Effector memory CD4-positive, alpha-beta T cell (primary cell): Measurements from ENCODE around the gene LACTB.

Experiments
- DNase-seq, 3 donors: peaks; one replicate each; pipeline ENCODE4 v3.0.0-alpha.2; 2020
- H3K27ac ChIP-seq: 2 replicates; pipeline ENCODE4 v1.7.0; 2013; ENCODE audit warnings: mild to moderate bottlenecking, low read length, moderate library complexity; ENCODE audit not compliant: insufficient read depth, poor library complexity, severe bottlenecking
- H3K27me3 ChIP-seq: replicated peaks from 2 replicates; pipeline ENCODE4 v1.7.0; 2013; ENCODE audit warnings: mild to moderate bottlenecking, low read length; ENCODE audit not compliant: insufficient read depth, control insufficient read depth, poor library complexity, severe bottlenecking
- H3K36me3 ChIP-seq: 2 replicates; pipeline ENCODE4 v1.7.0; 2013; ENCODE audit warnings: mild to moderate bottlenecking, low read length, moderate library complexity; ENCODE audit not compliant: control insufficient read depth, insufficient read depth
- H3K4me1 ChIP-seq: 2 replicates; pipeline ENCODE4 v1.7.0; 2013; ENCODE audit warnings: low read length, mild to moderate bottlenecking; ENCODE audit not compliant: control insufficient read depth, insufficient read depth, poor library complexity, severe bottlenecking
- H3K4me3 ChIP-seq: 2 replicates; pipeline ENCODE4 v1.7.0; 2013; ENCODE audit warnings: low read length, low read depth, mild to moderate bottlenecking; ENCODE audit not compliant: insufficient read depth, poor library complexity, severe bottlenecking
- H3K9me3 ChIP-seq: 2 replicates; pipeline ENCODE4 v1.7.0; 2013; ENCODE audit warnings: mild to moderate bottlenecking, low read length, moderate library complexity; ENCODE audit not compliant: control insufficient read depth

Gene LACTB

DNA sequence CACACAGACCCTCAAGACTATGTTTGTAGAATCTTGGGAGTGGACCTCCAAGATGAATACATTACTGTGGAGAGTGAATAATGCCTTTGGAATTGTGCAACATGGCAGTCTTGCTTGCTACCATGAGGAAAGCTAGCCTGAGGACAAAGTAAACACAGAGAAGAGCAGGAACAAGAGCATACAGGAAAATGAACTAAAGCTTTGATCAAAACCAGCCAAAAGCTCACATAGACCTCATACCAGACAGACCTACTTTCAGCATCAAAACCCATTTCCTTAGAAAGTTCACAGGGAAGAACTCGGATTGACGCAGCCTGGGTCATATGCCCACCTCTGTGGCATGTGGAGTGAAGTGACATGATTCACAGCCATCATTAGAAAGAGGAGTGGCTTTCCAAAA is 64.4 kb downstream of the LACTB start:
- Histone ChIP-seq H3K36me3 (no peaks in the 10 kb centered on the region), H3K27ac (no peak overlapping the region), H3K9me3 (no peaks in the 10 kb centered on the region), H3K27me3 (no peaks in the 10 kb centered on the region), H3K4me3 (no peak overlapping the region), H3K4me1 (peaks cover 7% of the 10 kb centered on the region)
- no peak for DNase-seq

- no peak for DNase-seq
- H3K9me3 ChIP-seq, result no peaks in the 10 kb centered on the region
- H3K36me3 ChIP-seq, result no peaks in the 10 kb centered on the region
- no peaks in the 10 kb centered on the region for H3K27me3 ChIP-seq
- H3K27ac ChIP-seq, result no peak overlapping the region
- H3K4me3 ChIP-seq, result no peak overlapping the region
- H3K4me1 ChIP-seq, result peaks cover 19% of the 10 kb centered on the region
Observed at GRCh38 chr15:63187589-63188226, 66.0 kb downstream of the LACTB start.

- DNase-seq, result no peak
- H3K4me3 ChIP-seq, result peak overlapping the region; percentile 99
- no peaks in the 10 kb centered on the region for H3K36me3 ChIP-seq
- H3K4me1 ChIP-seq, result peaks cover 26% of the 10 kb centered on the region
- peak overlapping the region; percentile 94 for H3K27ac ChIP-seq
- no peaks in the 10 kb centered on the region for H3K9me3 ChIP-seq
- no peaks in the 10 kb centered on the region for H3K27me3 ChIP-seq
Observed at GRCh38 chr15:63188247-63188925, 66.7 kb downstream of the LACTB start.

- peak within 1 kb of the TSS; percentile 99 for H3K4me3 ChIP-seq
- no peaks in the 10 kb centered on the region for H3K27me3 ChIP-seq
- H3K9me3 ChIP-seq, result no peaks in the 10 kb centered on the region
- no peaks in the 10 kb centered on the region for H3K36me3 ChIP-seq
- H3K27ac ChIP-seq, result peak within 1 kb of the TSS; percentile 94
- peak; percentile 94 to 97 (median 96) for DNase-seq
- peaks cover 32% of the 10 kb centered on the region for H3K4me1 ChIP-seq
Observed at GRCh38 chr15:63188926-63189871, 67.5 kb downstream of the LACTB start, which contains the start of gene RAB8B. Gene RAB8B, plus strand, starts transcription at chr15:63189606. Its CDS starts 19 bp downstream, at chr15:63189625.

DNA sequence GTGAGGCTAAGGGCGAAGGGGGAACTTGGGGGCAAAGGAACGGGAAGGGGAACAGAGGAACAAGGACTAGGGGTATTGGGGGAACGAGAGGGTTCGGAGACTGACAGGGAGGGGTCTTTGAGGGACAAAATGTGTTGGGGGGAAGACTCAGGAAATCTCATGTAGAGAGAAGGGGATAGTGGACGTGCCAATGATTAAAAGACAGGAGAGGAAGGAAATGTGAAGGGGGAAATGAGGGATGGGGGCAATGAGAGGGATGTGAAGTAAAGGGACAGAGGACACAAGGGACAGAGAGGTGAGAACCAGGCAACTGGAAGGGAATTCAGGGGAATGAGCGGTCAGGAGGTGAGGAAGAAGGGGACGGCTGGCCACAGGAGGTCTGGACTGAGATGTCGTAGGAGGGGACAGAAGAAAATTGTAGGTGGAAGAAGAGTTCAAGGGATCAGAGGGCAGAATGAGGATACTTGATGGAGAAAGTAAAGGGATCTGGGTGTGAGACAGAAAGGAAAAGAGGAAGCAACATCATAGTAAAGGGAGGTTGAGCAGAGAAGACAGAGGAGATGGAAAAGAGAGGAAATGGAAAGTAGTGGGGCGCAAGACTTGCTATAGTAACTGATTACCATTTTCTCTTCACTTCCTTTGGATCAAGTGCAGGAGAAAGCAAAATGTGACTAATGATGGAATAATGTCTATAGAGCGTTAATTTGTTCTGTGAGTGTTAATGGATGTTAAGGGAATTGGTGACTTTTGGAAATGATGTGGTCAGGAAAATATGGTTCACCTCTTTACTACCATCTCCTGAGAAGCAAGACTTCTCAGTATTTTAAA is 68.5 kb downstream of the LACTB start:
- no peaks in the 10 kb centered on the region for H3K36me3 ChIP-seq
- peak overlapping the region; percentile 99 for H3K4me3 ChIP-seq
- H3K27me3 ChIP-seq, result no peaks in the 10 kb centered on the region
- peak overlapping the region; percentile 94 for H3K27ac ChIP-seq
- H3K9me3 ChIP-seq, result no peaks in the 10 kb centered on the region
- H3K4me1 ChIP-seq, result peaks cover 41% of the 10 kb centered on the region
- no peak for DNase-seq

DNA sequence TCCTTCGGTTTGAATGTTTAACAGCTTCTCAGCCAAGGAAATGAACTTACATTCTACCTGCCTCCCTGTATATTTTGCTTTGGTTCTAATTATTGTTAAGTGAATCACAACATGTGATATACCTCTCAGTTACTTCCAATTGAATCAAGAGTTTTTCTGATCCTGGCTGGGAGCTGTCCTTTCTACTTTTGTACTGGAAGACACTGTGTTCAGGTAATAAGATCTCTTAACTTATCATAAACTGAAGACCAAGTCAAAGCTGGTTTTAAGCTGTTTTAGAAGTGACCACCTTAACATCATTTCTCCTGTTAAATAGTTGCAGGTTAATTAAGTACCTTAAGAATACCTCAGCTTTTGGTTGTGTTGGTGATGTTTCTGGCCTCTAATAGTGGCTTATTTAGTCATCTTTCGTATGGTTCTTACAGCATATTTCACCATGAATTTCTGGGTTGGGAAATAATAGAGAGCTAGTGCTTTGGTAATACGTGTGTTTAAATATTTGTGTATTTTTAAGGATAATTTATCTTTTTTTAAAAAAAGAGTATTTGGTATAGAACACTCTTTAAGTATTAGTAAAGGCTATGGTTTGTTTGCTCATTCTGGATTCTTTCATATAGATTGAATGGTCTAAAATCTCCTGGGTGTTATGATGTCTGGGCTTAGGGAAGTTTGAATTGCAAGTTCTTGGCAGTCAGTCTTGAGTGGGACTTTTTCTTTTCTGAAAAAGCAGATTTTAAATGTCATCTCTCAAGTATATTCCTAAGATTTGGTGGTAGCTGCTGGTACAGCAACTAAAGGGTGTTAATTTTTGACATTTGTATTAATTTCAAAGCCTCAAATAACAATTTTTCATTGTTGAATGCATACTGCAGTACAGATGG is 69.3 kb downstream of the LACTB start:
- no peak for DNase-seq
- H3K4me3 ChIP-seq, result peak overlapping the region; percentile 99
- no peaks in the 10 kb centered on the region for H3K36me3 ChIP-seq
- no peaks in the 10 kb centered on the region for H3K9me3 ChIP-seq
- peak overlapping the region; percentile 94 for H3K27ac ChIP-seq
- peaks cover 50% of the 10 kb centered on the region for H3K4me1 ChIP-seq
- no peaks in the 10 kb centered on the region for H3K27me3 ChIP-seq
